Raji (cell line): ENCODE results near the gene ATG2A.
A peak's percentile ranks its signal among the peaks of the same experiment; 100 is the strongest.

Experiments used
- POLR2A ChIP-seq: IDR thresholded peaks from 2 replicates; pipeline ENCODE4 v1.6.1; 2011; ENCODE audit warnings: low read depth, low read length, control low read depth; ENCODE audit not compliant: insufficient read depth

The ATG2A gene

GRCh38 chr11:64864473-64865285 lies 52.3 kb downstream of the ATG2A start:
- peak; percentile 32; the same call in 1 of the 2 replicates for TF ChIP-seq POLR2A

GRCh38 chr11:64864135-64864472 lies 52.9 kb downstream of the ATG2A start:
- TF ChIP-seq POLR2A, result no peak

- no peak for TF ChIP-seq POLR2A
These were observed 53.5 kb downstream of the ATG2A start for GRCh38 chr11:64863391-64864060.

- TF ChIP-seq POLR2A, result no peak
These were observed 54.0 kb downstream of the ATG2A start for GRCh38 chr11:64862987-64863390.

GRCh38 chr11:64861227-64861975 lies 55.6 kb downstream of the ATG2A start:
- TF ChIP-seq POLR2A, result 0 out of 2 replicates have a peak, but pooled peaks have one; percentile 25

GRCh38 chr11:64859542-64860414 lies 57.2 kb downstream of the ATG2A start:
- TF ChIP-seq POLR2A, result 0 out of 2 replicates have a peak, but pooled peaks have one; percentile 27

GRCh38 chr11:64858467-64859263 lies 58.3 kb downstream of the ATG2A start:
- TF ChIP-seq POLR2A, result no peak

GRCh38 chr11:64857485-64857884 lies 59.5 kb downstream of the ATG2A start:
- TF ChIP-seq POLR2A, result no peak

- no peak for TF ChIP-seq POLR2A
These were observed 60.4 kb downstream of the ATG2A start for GRCh38 chr11:64856382-64857227.

GRCh38 chr11:64855596-64856304 lies 61.3 kb downstream of the ATG2A start:
- no peak for TF ChIP-seq POLR2A

- no peak for TF ChIP-seq POLR2A
These were observed 62.2 kb downstream of the ATG2A start for GRCh38 chr11:64854534-64855502.

GRCh38 chr11:64854157-64854533 lies 62.9 kb downstream of the ATG2A start:
- TF ChIP-seq POLR2A, result no peak

GRCh38 chr11:64853709-64854108 lies 63.3 kb downstream of the ATG2A start:
- TF ChIP-seq POLR2A, result no peak
